PC-3 (cell line): ENCODE data around the gene SLC45A2. TPM values are rescaled to one million over a fixed set of nuclear protein-coding genes. Genes with fewer than 3 reads are reported as not detected.
"Not testable (repeated sequence)": the region's sequence is repeated elsewhere in the genome, so short reads cannot be mapped to it uniquely, and the experiment has no call there.

ENCODE experiments used
- ATAC-seq: fragments of 200-7000 bp; cut with Tn5 transposase; 2 replicates; pipeline ENCODE4 v1.9.1; 2020; ENCODE audit warnings: mild to moderate bottlenecking, moderate library complexity
- BruUV-seq: library from RNA; stranded (reverse); fragments of 400-500 nt; replicated peaks from 2 replicates; lab custom pipeline; 2021; lab: Mats Ljungman, UMichigan
- CTCF ChIA-PET: fragments of 300-600 bp; sonication (Branson Sonifier 250); formaldehyde crosslinking; loops from one replicate; lab custom pipeline; 2022; ENCODE audit warnings: antibody characterized with exemption; lab: Charles Lee
- POLR2A ChIA-PET: fragments of 300-600 bp; sonication (Branson Sonifier 250); formaldehyde crosslinking; loops from one replicate; lab custom pipeline; 2022; ENCODE audit warnings: antibody characterized with exemption; ENCODE audit not compliant: unreplicated experiment; lab: Charles Lee
- DNase-seq: peaks from one replicate; pipeline ENCODE4 v3.0.0-alpha.2; 2015
- H2AFZ ChIP-seq: fragments of 300-600 bp; sonication (generic); 2 replicates; pipeline ENCODE4 v1.6.0; 2016; ENCODE audit warnings: antibody characterized with exemption, low read length
- H3F3A ChIP-seq: fragments of 300-600 bp; sonication (generic); one replicate; pipeline ENCODE4 v1.6.0; 2017; ENCODE audit warnings: antibody characterized with exemption, low read length, control low read depth, mild to moderate bottlenecking; ENCODE audit not compliant: unreplicated experiment
- H3K27ac ChIP-seq: fragments of 300-600 bp; sonication (generic); 2 replicates; pipeline ENCODE4 v1.5.1; 2016; ENCODE audit warnings: mild to moderate bottlenecking, low read length
- H3K27me3 ChIP-seq: fragments of 300-600 bp; sonication (generic); 2 replicates; pipeline ENCODE4 v1.6.1; 2016; ENCODE audit warnings: low read length, mixed read lengths
- H3K36me3 ChIP-seq: fragments of 300-600 bp; sonication (generic); 2 replicates; pipeline ENCODE4 v1.6.1; 2016; ENCODE audit warnings: low read depth, mixed run types, low read length, mixed read lengths
- H3K4me1 ChIP-seq: fragments of 300-600 bp; sonication (generic); 2 replicates; pipeline ENCODE4 v1.5.1; 2016; ENCODE audit warnings: low read length; ENCODE audit not compliant: insufficient read depth
- H3K4me2 ChIP-seq: fragments of 300-600 bp; sonication (generic); 2 replicates; pipeline ENCODE4 v1.6.0; 2016; ENCODE audit warnings: low read length
- H3K4me3 ChIP-seq: fragments of 300-600 bp; sonication (generic); 2 replicates; pipeline ENCODE4 v1.5.1; 2016; ENCODE audit warnings: mild to moderate bottlenecking, low read length, mixed read lengths
- H3K79me2 ChIP-seq: fragments of 300-600 bp; sonication (generic); 2 replicates; pipeline ENCODE4 v1.6.1; 2017; ENCODE audit warnings: low read length, mixed read lengths
- H3K9ac ChIP-seq: fragments of 300-600 bp; sonication (generic); 2 replicates; pipeline ENCODE4 v1.6.0; 2016; ENCODE audit warnings: mild to moderate bottlenecking, low read length
- H3K9me2 ChIP-seq: fragments of 300-600 bp; sonication (generic); replicated peaks from 2 replicates; pipeline ENCODE4 v1.6.1; 2016; ENCODE audit warnings: mixed run types, low read length, mixed read lengths
- H3K9me3 ChIP-seq: fragments of 300-600 bp; sonication (generic); 2 replicates; pipeline ENCODE4 v1.6.1; 2016; ENCODE audit warnings: low read length, mixed read lengths
- H4K20me1 ChIP-seq: fragments of 300-600 bp; sonication (generic); 2 replicates; pipeline ENCODE4 v1.6.1; 2016; ENCODE audit warnings: low read length, mixed read lengths
- CTCF ChIP-seq: fragments of 300-600 bp; sonication (generic); conservative IDR thresholded peaks from 2 replicates; pipeline ENCODE4 v1.5.1; 2017; ENCODE audit warnings: antibody characterized with exemption, low read depth, mild to moderate bottlenecking, low read length
- EZH2 ChIP-seq: fragments of 300-600 bp; sonication (generic); IDR thresholded peaks from one replicate; pipeline ENCODE4 v1.6.1; 2017; ENCODE audit warnings: antibody characterized with exemption, mild to moderate bottlenecking, low read length; ENCODE audit not compliant: unreplicated experiment
- EZH2phosphoT487 ChIP-seq: fragments of 300-600 bp; sonication (generic); IDR thresholded peaks from 2 replicates; pipeline ENCODE4 v1.6.1; 2018; ENCODE audit warnings: mild to moderate bottlenecking, antibody characterized with exemption, low read length, borderline replicate concordance
- intact Hi-C: fragments of 100-400 bp; cut with micrococcal nuclease; formaldehyde crosslinking; loops from 2 replicates; pipeline ENCODE4 v1.9.0; 2023
- total RNA-seq: library from RNA; depleted of rRNA; stranded (reverse); fragments of >200 nt; gene quantifications from 2 replicates; pipeline ENCODE4 v1.2.3, GENCODE V29; 2014

SLC45A2 gene
- total RNA-seq, 1 experiment from 2014 or later, result not detected

GRCh38 chr5:34031117-34031516 lies 46.6 kb upstream of the SLC45A2 start:
- DNase-seq (no peak), ATAC-seq (no peak)
- Histone ChIP-seq H3K27ac (no peak overlapping the region), H3K9me2 (no peaks in the 10 kb centered on the region), H3K36me3 (no peaks in the 10 kb centered on the region), H4K20me1 (no peaks in the 10 kb centered on the region), H3K4me3 (no peak overlapping the region), H3K9me3 (no peaks in the 10 kb centered on the region), H3K79me2 (no peaks in the 10 kb centered on the region), H2AFZ (no peak overlapping the region), H3K4me2 (no peak overlapping the region), H3F3A (no peaks in the 10 kb centered on the region), H3K9ac (no peak overlapping the region), H3K27me3 (no peaks in the 10 kb centered on the region), H3K4me1 (no peaks in the 10 kb centered on the region)
- POLR2A ChIA-PET, result no interaction called here
- BruUV-seq, result no TSS peak
- CTCF ChIA-PET, result no interaction called here
- intact Hi-C loops, result no loop called here
- no peak for TF ChIP-seq CTCF
- no peak for TF ChIP-seq EZH2
- no peak for TF ChIP-seq EZH2phosphoT487

GRCh38 chr5:34030585-34030984 lies 46.1 kb upstream of the SLC45A2 start:
- H4K20me1 ChIP-seq, H3K27ac ChIP-seq, ATAC-seq, H3K9me3 ChIP-seq, H3K4me2 ChIP-seq, H3K27me3 ChIP-seq, H2AFZ ChIP-seq, H3K79me2 ChIP-seq, H3K4me3 ChIP-seq, CTCF ChIA-PET, H3K9ac ChIP-seq, intact Hi-C loops, H3F3A ChIP-seq, DNase-seq, H3K36me3 ChIP-seq, BruUV-seq, POLR2A ChIA-PET, H3K9me2 ChIP-seq, H3K4me1 ChIP-seq: not testable (repeated sequence)

DNA sequence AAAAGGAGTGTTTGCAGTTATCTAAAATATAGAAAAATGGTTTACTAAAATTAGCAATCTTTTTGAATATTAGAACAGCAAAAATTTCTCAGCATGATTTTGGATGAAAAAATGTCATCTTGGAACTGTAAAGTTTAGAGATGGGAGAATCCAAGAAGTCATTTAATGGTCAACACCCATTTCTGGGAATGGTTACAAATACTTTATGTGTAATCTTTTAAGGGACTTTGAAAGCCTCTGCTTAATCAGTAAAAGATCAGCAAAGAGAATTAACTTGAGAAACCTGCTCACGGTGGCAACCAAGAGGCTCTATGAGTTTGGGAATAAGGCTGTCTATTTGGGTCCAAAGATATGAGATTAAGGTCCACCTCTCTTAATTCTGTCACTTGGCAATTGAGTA lies 45.6 kb upstream of the SLC45A2 start:
- Histone ChIP-seq H3K4me2 (no peak overlapping the region), H3K9ac (no peak overlapping the region), H2AFZ (no peak overlapping the region), H3K9me3 (no peaks in the 10 kb centered on the region), H3K9me2 (no peaks in the 10 kb centered on the region), H3K27me3 (no peaks in the 10 kb centered on the region), H3K4me3 (no peak overlapping the region), H4K20me1 (no peaks in the 10 kb centered on the region), H3K4me1 (no peaks in the 10 kb centered on the region), H3K36me3 (no peaks in the 10 kb centered on the region), H3F3A (no peaks in the 10 kb centered on the region), H3K27ac (no peak overlapping the region), H3K79me2 (no peaks in the 10 kb centered on the region)
- ATAC-seq (no peak), DNase-seq (no peak)
- no TSS peak for BruUV-seq
- TF ChIP-seq EZH2 (no peak), EZH2phosphoT487 (no peak), CTCF (no peak)
- intact Hi-C loops, result no loop called here
- ChIA-PET CTCF (no interaction called here), POLR2A (no interaction called here)
